ENCODE results near the gene FURIN. TPM values are rescaled to one million over a fixed set of nuclear protein-coding genes. Genes with fewer than 3 reads are reported as not detected.

Gene FURIN
- total and polyA plus RNA-seq, 9 of the 15 experiments (the other 6 are each of a cell fraction or from before 2014, with no cell fraction given): 0.92 to 99.9 (median 34.8) TPM

- TF ChIP-seq THAP7 (CRISPR knock-in tag; IDR thresholded peaks at IDR 0.05) (no peak), ID3 (CRISPR knock-in tag; IDR thresholded peaks at IDR 0.05) (no peak), ID3 (tag; IDR thresholded peaks at IDR 0.05) (no peak), CTCF (IDR thresholded peaks at IDR 0.05 in 2 of 3, conservative IDR thresholded peaks at IDR 0.05 in 1 of 3; ENCODE audit: insufficient read depth in 2 of 3, low read depth in 1 of 3, low read length in 3 of 3) (no peak), ZNF224 (CRISPR knock-in tag; IDR thresholded peaks at IDR 0.05) (no peak), ZNF395 (CRISPR knock-in tag; IDR thresholded peaks at IDR 0.05) (0 out of 2 replicates have a peak, but pooled peaks have one; percentile 42), MEF2D (tag; conservative IDR thresholded peaks at IDR 0.05; ENCODE audit: low read depth) (no peak), ZNF586 (CRISPR knock-in tag; conservative IDR thresholded peaks at IDR 0.05) (no peak), ELF4 (CRISPR knock-in tag; IDR thresholded peaks at IDR 0.05) (no peak), CBFA2T3 (IDR thresholded peaks at IDR 0.05) (peak; percentile 64), CHD4 (IDR thresholded peaks at IDR 0.05; ENCODE audit: insufficient read depth, insufficient replicate concordance, low read depth, low read length, poor library complexity, severe bottlenecking) (no peak), POU5F1 (IDR thresholded peaks at IDR 0.05; ENCODE audit: borderline replicate concordance, low read depth, low read length, partially characterized antibody) (no peak), MED1 (CRISPR knock-in tag; IDR thresholded peaks at IDR 0.05; ENCODE audit: borderline replicate concordance) (no peak), SOX6 (IDR thresholded peaks at IDR 0.05) (peak; percentile 58; the same call in 1 of the 2 replicates), SREBF1 (IDR thresholded peaks at IDR 0.05; ENCODE audit: borderline replicate concordance, low read depth, low read length) (no peak), JUN (IDR thresholded peaks at IDR 0.05; ENCODE audit: borderline replicate concordance, low read depth, low read length) (peak; percentile 94), JUN (CRISPR knock-in tag; IDR thresholded peaks at IDR 0.05; ENCODE audit: borderline replicate concordance) (no peak), SP2 (IDR thresholded peaks at IDR 0.05; ENCODE audit: extremely low read depth, low read depth, low read length, poor library complexity, severe bottlenecking) (no peak), MXI1 (IDR thresholded peaks at IDR 0.05; ENCODE audit: low read depth, low read length) (no peak), THRB (CRISPR knock-in tag; conservative IDR thresholded peaks at IDR 0.05) (no peak), SIN3B (IDR thresholded peaks at IDR 0.05; ENCODE audit: low read depth) (no peak), GABPB1 (CRISPR knock-in tag; IDR thresholded peaks at IDR 0.05) (no peak), ZKSCAN1 (IDR thresholded peaks at IDR 0.05; ENCODE audit: low read depth, low read length) (no peak)
Observed at GRCh38 chr15:90836296-90836871, 32.0 kb upstream of the FURIN start (continued).

All from K562 (cell line).